ENCODE data around the gene PPFIA4.

The PPFIA4 gene

DNA sequence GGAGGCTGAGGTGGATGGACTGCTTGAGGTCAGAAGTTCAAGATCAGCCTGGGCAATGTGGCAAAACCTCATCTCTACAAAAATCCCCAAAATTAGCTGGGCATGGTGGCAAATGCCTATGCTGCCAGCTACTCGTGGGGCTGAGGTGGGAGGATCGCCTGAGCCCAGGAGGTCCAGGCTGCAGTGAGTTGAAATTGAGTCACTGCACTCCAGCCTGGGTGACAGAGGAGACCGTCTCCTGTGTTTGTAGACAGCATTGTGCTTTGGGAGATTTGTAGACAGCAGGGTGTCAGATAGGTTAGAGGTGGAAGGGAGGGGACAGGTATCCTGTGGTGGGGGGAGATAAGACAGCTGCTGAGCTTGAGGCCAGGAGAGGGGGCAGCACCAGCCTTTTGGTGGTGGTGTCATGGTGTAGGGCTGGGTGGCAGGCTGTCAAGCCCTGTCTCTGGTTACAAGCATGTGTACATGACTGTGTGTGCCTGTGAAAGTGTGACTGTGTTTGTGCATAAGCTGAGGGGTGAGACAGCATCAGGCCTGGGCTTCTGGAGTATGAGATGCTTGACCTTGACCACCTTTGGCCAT is 15.2 kb downstream of the PPFIA4 start:
- DNase-seq (ENCODE audit: low read depth), result no peak

DNA sequence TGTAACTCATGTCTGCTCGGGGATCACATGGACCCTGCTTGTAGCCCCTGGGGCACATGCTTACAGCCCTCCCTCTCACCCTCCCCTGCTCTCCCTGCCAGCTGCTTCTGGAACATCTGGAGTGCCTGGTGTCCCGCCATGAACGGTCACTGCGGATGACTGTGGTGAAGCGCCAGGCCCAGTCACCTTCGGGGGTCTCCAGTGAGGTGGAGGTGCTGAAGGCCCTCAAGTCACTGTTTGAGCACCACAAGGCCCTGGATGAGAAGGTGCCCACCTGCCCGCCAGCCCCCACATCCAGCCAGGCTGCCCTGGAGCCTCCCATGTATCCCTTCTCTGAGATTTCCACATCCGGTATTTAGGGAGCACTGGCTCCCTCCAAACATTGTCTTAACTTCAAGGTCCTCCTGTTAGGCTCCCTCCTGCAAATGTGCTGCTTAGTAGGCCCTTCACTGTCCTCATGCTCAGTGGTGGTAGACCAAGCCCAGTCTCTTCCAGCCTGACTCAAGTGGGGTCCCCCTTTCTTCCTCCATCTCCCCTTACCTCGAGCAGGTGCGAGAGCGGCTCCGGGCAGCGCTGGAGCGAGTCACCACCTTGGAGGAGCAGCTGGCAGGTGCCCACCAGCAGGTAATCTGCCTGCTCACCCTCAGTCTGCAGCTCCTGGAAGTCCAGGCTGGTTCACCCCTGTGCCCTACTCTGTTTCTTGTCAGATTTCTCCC is 17.7 kb downstream of the PPFIA4 start:
- no peak for DNase-seq (ENCODE audit: low read depth)

DNA sequence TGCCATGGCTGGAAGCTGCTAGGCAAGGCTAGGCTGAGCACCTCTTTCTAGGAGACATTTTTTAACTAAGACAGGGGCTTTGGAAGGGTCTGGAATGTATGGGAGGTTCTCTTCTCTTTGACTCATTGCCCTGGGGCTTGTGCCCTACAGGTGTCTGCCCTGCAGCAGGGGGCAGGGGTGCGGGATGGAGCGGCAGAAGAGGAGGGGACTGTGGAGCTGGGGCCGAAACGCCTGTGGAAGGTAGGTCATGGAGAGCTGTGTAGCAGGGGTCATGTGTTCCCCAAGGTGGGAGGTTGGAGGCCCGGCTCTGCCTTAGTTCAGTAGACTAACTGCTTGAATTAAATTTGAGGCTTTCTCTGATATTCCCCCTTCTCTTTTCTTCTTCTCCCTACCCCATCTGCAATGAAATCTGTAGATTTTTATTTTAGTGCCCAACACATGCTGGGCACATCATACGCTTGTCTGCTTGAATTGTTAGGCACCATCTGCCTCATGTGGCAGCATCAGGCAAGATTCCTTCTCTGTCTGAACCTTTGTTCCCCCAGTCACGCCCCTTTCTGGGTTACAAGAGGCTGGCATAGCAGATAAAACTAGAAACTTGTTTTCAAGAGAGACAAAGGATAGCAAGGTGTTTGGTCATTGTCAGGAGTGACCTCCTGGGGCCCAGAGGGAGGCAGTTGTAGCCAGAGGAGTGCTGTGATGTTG is 18.4 kb downstream of the PPFIA4 start:
- DNase-seq (ENCODE audit: low read depth), result no peak

DNA sequence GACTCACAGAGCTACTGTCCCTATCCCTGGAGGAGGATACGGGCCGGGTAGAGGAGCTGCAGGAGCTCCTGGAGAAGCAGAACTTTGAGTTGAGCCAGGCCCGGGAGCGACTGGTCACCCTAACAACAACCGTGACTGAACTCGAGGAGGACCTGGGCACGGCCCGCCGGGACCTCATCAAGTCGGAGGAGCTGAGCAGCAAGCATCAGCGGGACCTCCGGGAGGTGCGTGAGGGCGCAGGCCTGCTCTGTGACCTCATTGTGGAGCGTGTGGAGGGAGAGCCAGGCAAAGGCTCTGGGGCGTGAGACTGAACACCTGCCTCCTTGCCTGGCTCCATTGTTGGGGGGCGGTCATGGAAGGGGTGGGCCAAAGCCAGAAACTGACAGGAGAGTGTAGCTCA is 19.0 kb downstream of the PPFIA4 start:
- no peak for DNase-seq (ENCODE audit: low read depth)

DNA sequence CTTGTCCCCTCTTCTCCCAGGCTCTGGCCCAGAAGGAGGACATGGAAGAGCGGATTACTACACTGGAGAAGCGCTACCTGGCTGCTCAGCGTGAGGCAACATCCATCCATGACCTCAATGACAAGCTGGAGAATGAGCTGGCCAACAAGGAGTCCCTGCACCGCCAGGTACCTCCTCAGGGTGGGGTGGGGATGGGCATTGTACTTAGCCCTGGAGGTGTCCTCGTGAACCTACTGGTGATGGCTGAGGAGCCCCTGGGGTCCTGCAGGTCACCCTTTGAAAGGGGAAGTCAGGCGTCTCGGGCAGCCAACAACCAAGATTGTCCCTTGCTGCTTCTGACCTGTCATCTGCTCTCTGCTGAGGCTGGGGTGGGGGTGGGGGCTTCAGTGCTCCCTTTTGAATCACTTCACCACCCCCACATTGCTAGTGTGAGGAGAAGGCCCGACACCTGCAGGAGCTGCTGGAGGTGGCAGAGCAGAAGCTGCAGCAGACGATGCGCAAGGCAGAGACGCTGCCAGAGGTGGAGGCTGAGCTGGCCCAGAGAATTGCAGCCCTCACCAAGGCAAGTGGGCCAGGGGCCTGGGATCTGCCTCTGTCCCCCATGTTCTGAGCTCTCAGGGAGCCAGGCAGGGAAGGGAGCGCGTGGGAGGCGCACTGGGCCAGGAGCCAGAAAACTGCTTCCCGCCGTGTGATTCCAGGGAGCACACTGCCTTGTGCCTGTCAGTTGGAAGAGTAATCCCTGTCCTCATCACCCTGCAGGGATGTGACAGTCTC is 19.7 kb downstream of the PPFIA4 start:
- DNase-seq (ENCODE audit: low read depth), result no peak

DNA sequence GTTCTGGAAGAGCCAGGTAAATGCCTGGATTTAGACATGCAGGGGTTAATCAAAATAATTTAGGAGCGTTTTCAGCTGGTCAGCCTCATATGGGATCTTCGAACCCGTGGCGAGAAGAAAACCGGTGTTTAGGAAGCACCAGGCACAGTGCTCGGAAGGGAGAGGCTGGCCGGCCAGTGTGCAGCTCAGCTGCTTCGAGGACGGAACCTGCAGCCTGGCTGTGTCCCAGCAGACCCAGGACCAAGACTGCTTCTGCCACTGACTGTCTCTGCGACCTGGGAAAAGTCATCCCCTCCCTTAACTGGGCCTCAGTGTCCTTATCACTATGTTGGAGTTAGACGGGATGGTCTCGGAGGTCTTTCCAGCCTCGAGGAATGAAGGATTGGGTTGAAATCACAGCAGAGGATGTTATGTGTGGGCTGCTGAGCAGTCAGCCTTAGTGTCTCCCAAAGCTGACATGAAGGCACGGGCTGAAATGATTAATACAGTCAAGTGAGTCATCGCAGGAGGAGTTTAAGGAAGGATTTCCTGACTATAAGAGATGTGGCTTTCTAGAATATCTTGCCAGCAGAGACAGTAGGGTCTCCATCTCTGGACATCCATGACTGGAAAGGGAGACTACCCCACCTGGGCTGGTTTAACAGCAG is 20.8 kb downstream of the PPFIA4 start:
- peak; percentile 50 for DNase-seq (ENCODE audit: low read depth)

DNA sequence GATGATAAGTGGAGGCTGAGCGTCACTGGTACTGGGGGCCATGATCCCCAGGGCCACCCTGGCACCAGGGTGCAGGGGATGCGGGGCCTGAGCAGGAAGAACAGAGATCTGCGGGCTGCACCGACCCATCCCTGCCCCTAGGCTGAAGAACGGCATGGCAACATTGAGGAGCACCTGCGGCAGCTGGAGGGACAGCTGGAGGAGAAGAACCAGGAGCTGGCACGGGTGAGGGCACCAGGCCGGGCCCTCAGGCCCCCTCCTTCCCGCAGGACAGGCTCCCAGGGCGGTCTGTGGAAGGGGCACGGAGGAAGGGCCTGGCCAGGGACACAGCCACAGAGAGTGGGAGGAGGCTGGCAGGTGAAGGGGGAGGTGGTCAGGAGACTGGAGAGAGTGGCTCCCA is 21.8 kb downstream of the PPFIA4 start:
- DNase-seq (ENCODE audit: low read depth), result no peak

DNA sequence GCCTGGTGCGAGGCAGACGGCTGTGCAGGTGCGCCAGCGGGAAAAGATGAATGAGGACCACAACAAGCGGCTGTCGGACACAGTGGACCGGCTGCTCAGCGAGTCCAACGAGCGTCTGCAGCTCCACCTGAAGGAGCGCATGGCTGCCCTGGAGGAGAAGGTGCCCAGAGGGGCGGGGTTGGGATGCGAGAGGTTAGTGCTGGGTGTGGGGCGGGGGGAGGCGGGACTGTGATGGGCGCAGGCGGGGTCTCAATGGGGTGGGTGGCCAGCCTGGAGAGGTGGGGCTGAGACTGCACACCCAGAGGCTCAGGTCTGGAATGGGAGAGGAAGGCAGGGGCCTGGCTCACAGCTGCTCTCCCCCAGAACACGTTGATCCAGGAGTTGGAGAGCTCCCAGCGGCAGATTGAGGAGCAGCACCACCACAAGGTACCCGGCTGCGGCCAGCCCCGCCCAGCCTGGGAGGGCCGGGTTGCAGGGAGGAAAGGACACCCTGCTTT is 22.3 kb downstream of the PPFIA4 start:
- no peak for DNase-seq (ENCODE audit: low read depth)

DNA sequence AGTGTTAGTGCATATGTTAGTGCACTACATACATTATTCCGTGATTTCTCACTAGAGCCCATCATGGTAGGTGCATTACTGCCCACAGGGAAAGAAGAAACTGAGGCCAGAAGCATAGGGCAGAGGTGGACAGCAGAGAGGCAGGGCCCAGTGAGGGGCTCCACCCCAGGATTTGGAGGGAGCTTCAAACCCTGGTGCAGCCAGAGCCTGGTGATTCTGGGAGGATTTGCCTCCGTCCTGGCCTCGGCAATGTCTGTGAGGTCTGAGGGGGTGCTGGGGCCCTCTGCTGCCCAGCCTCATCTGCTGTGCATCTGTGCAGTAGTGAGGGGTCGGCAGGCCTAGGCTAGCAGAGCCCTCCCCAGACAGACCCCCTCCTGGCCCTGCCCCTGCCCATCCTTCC is 22.8 kb downstream of the PPFIA4 start:
- DNase-seq (ENCODE audit: low read depth), result no peak

DNA sequence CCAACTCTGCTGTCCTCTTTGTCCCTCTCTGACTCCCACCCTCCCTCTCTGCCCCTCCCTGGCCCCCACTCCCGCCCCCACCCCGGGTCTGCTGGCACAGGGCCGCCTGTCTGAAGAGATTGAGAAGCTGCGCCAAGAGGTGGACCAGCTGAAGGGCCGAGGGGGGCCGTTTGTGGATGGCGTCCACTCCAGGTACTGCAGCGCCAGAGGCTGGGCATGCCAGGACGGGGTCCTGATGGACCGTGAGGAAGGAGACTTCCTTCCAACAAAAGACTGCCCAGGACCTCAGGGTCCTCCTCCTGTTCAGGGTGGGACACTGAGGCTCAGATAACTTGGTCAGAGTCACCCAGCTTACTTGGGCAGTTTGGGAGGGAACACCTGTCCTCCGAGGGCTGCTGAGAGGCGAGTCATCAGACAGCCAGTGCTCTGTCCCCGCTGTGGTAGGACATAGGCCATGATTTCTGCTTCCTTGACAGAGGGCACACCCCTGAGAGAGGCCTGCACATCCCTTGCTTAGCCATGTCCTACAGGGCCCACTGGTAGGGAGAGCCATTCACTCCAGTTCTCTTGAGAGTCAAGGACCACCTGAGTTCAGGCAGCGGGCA is 23.4 kb downstream of the PPFIA4 start:
- no peak for DNase-seq (ENCODE audit: low read depth)

DNA sequence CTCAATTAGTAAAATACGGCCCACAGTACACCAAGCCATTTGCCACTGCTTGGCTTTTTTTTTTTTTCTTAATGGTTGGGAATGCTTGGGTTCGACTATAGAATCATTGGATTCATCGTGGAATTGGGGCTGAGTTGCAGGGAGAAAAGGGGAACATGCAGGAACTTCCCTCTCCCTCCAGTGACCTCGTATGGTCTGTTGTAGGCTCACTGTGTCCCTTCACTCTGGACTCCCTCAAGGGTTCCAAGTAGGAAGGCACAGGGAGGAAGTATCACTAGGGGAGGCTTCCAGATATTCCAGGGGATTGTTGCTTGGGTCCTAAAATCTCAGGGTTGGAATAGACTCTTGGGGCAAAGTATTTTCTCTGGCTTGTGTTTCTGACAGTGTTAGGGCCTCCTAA is 24.5 kb downstream of the PPFIA4 start:
- DNase-seq (ENCODE audit: low read depth), result no peak

DNA sequence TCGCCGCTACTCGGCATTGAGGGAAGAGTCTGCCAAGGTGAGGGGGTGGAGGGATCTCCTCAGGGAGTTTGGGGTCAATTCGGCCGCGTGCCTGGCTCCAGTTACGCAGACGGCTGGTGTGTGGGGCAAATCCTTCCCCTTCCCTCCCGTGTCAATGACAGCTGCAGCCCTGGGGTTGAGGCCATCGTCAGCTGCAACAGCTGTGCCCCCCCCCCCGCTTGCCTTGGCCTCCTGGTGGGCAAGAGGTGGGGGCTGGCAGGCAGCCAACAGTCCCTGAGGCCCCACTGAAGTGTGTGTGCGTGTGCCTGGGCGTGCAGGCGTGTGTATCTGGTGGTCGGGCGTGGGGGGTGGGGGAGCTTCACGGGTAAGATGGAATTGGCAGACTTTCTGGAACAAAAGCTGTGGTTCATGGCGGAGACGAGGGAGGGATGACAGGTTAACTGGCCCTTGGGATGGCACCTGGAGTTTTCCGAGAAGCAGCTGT is 25.6 kb downstream of the PPFIA4 start:
- no peak for DNase-seq (ENCODE audit: low read depth)

DNA sequence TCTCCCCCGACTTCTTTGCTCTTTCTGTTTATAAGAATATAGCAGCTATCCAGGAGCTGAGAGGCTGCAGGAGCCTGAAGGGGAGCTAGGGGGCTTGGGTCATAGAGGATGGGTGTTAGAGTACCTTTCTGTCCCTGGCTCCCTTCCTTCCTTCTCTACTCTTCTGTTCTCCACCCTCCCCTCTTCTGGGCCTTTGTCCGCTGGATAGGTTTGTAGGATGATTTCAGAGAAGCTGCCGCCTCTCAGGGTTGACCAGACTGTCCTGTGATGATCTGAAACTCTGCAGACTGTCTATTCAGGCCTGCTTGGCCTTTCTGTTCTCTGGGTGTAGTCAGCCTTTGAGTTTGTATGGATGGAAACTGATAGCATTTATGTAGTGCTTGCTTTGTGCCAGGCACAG is 26.3 kb downstream of the PPFIA4 start:
- no peak for DNase-seq (ENCODE audit: low read depth)

DNA sequence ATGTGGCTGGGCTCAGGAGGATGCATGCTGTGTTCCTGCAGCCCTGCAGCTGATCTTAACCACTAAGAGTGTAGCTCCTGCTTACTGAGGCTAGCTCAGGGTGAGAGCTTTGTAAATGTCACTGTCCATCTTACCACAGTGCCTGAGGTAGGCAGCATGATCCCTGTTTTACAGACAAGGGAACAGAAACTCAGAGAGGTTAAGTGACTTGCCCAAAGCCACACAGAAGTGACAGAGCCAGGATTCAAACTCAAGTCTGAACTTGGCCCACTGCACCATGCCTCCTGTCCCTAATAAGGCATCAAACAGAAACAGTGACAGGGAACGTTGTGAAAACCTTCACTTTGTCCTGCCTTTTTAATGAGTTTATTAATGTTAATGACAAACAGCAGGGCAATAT is 27.9 kb downstream of the PPFIA4 start:
- no peak for DNase-seq (ENCODE audit: low read depth)

DNA sequence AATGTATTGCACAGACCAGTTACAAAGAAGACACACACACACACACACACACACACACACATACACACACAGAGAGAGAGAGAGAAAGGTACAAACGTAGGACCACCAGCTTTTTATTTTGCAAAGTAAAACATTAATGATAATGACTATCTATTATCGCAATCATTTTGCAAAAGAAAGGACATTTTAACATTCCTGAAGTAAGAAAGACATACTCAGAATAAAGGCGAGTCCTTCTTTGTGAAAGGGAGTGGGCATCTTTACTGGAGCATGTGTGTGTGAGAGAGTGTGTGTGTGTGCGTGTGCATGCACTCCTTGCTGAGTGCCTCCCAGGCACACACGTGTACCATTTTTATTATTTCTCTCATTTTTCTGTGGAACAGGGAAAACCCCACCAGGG is 28.4 kb downstream of the PPFIA4 start:
- no peak for DNase-seq (ENCODE audit: low read depth)

DNA sequence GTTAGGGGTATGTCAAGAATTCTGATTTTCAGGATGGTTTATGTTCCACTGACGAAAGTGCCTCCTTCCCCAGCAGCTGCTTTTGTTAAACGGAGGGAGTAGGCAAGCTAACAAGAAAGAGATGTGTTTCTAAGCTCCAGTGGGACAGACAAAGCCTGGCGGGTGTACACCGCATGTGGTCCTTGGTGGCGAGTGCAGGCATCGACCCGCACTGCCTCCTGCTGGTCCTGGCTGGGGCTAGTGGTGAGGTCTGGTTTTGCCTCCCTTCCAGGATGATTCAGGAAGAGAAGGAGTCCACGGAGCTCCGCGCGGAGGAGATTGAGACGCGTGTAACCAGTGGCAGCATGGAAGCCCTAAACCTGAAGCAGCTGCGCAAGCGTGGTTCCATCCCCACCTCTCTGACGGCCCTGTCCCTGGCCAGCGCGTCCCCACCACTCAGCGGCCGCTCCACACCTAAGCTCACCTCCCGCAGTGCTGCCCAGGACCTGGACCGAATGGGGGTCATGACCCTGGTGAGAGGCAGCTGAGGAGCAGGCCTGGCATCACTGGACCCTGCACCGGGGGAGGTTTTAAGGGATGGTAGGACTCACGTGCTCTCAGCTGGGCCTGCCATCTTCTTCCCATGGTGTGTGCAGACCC is 29.0 kb downstream of the PPFIA4 start:
- DNase-seq (ENCODE audit: low read depth), result no peak

DNA sequence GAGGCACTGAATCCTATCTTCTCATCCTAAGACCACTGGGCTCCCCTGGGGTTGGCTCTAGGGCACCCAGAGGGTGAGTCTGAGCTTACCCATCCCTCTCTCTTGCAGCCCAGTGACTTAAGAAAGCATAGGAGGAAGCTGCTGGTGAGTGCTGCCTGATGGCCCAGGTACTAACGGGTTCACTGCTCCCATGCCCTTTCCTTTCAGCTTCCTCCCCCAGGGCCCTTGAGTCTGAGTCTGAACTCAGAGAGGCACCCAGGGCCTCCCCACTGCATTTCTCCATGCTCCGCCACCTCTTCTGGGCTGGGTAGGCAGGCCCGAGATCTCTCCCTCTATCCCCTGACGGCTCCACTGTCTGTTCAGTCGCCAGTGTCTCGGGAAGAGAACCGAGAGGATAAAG is 29.7 kb downstream of the PPFIA4 start:
- DNase-seq (ENCODE audit: low read depth), result no peak

DNA sequence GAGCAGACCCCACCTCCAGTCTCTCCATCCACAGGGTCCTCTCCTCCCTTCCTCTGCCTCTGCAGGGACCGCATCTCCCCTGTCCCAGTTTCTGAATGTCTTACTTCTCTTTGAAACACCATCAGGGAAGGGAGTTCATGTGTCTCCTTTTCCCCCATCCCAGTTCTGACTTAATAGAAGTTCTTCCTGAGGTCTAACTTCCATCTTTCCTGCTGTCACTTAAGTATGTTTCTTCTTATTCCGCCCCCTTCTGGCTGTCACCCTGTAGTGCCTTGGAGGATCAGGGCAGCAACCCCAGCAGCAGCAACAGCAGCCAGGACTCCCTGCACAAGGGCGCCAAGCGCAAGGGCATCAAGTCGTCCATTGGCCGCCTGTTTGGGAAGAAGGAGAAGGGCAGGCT is 30.2 kb downstream of the PPFIA4 start:
- no peak for DNase-seq (ENCODE audit: low read depth)

DNA sequence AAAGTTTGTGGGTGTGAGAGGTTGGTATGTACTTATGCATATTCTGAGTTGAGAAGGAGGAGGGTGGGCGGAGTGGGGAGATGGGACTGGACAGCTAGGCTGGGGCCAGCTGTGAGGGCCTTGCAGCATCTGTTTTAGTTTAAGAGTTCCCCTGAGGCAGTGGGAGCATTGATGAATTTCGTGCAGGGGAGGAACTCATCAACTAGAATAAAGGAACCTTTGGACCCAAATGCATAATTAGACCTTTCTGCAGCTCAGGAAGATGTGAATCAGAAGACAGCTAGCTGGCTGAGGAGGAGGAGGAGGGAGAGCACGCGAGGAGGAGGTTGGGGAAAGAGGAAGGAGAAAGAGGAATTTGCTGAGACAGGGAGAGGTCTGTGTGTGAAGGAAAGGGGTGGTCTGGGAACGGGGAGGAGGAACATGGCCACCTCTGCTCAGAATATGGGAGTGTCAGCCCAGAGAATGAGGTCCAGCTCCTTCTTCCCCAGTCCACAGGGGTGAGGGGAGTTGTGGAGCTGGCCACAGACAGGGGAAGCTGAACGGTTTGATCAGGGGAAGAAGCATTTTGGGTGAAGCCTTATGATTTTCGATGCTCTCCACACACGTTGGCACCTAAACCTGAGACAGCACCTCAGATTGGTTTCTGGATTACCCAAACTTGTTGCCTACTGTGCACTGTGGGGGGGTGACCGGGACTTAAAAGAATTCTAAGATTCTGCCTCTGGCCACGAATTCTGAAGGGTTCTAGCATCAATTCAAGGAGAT is 31.8 kb downstream of the PPFIA4 start:
- DNase-seq (ENCODE audit: low read depth), result no peak

DNA sequence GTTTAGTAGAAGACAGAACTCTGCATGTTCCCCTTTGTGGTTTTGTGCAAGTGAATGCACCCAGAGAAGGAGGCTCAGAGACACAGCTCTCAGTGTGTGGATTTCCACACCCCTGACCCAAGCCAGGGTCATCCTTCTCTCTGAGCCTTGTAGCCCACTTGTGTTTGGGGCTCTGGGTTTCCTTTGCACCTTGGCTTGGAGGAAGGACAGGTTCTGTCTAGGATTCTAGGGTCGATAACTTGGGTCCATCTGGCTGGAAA is 32.3 kb downstream of the PPFIA4 start:
- DNase-seq (ENCODE audit: low read depth), result no peak

DNA sequence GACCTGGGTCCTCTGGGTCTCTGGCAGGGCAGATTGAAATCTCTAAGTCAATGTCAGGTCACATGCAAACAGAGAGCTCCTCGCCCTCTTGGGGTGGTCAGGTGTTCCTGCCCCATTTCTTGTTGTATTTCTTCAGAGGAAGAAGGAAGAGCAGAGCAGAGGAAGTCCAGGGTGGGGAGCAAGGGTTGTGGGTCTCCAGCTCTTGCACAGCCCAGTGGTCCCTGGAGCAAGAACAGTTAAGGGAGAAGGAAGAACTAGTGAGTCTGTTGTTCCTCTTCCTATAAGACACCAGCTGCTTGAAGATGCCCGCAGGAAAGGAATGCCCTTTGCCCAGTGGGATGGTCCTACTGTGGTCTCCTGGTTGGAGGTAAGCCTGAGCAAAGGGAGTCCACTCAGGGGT is 33.2 kb downstream of the PPFIA4 start:
- DNase-seq (ENCODE audit: low read depth), result no peak
